ENCODE measurements around the gene FYN.

Gene FYN

GRCh38 chr6:111885373-111886027 lies 12.2 kb upstream of the FYN start:
- DNase-seq (ENCODE audit: extremely low spot score, insufficient read length, low read depth) (no peak), FAIRE-seq (no peak)

- no peak for DNase-seq (ENCODE audit: extremely low spot score, insufficient read length, low read depth)
- FAIRE-seq, result no peak
Measured at GRCh38 chr6:111884068-111884467, 10.8 kb upstream of the FYN start.

GRCh38 chr6:111880181-111880888 lies 7.1 kb upstream of the FYN start:
- FAIRE-seq (no peak), DNase-seq (ENCODE audit: extremely low spot score, insufficient read length, low read depth) (no peak)

- FAIRE-seq (no peak), DNase-seq (ENCODE audit: extremely low spot score, insufficient read length, low read depth) (no peak)
Measured at GRCh38 chr6:111875741-111876140, 2.5 kb upstream of the FYN start.

GRCh38 chr6:111874025-111874415 lies 768 bp upstream of the FYN start:
- FAIRE-seq, result peak; percentile 5
- DNase-seq (ENCODE audit: extremely low spot score, insufficient read length, low read depth), result no peak

GRCh38 chr6:111872401-111873177 lies 663 bp downstream of the FYN start:
- no peak for DNase-seq (ENCODE audit: extremely low spot score, insufficient read length, low read depth)

GRCh38 chr6:111871725-111872400 lies 1.4 kb downstream of the FYN start:
- DNase-seq (ENCODE audit: extremely low spot score, insufficient read length, low read depth), result no peak
- no peak for FAIRE-seq

More at GRCh38 chr6:111872401-111873177, 663 bp downstream of the FYN start:
- no peak for FAIRE-seq

GRCh38 chr6:111871207-111871606 lies 2.0 kb downstream of the FYN start:
- no peak for DNase-seq (ENCODE audit: extremely low spot score, insufficient read length, low read depth)
- FAIRE-seq, result peak; percentile 78

GRCh38 chr6:111870742-111871064 lies 2.5 kb downstream of the FYN start:
- DNase-seq (ENCODE audit: extremely low spot score, insufficient read length, low read depth) (no peak), FAIRE-seq (no peak)

GRCh38 chr6:111870051-111870741 lies 3.1 kb downstream of the FYN start:
- DNase-seq (ENCODE audit: extremely low spot score, insufficient read length, low read depth), result no peak

GRCh38 chr6:111866857-111867256 lies 6.4 kb downstream of the FYN start:
- DNase-seq (ENCODE audit: extremely low spot score, insufficient read length, low read depth), result no peak

More at GRCh38 chr6:111870051-111870741, 3.1 kb downstream of the FYN start:
- peak; percentile 15 for FAIRE-seq

GRCh38 chr6:111865909-111866546 lies 7.2 kb downstream of the FYN start:
- FAIRE-seq (no peak), DNase-seq (ENCODE audit: extremely low spot score, insufficient read length, low read depth) (no peak)

More at GRCh38 chr6:111866857-111867256, 6.4 kb downstream of the FYN start:
- FAIRE-seq, result no peak

- FAIRE-seq, result peak; percentile 51
- DNase-seq (ENCODE audit: extremely low spot score, insufficient read length, low read depth), result no peak
Measured at GRCh38 chr6:111865049-111865585, 8.1 kb downstream of the FYN start.

GRCh38 chr6:111864138-111865048 lies 8.9 kb downstream of the FYN start:
- DNase-seq (ENCODE audit: extremely low spot score, insufficient read length, low read depth), result no peak
- FAIRE-seq, result no peak

- FAIRE-seq (no peak), DNase-seq (ENCODE audit: extremely low spot score, insufficient read length, low read depth) (no peak)
Measured at GRCh38 chr6:111862741-111863140, 10.5 kb downstream of the FYN start.

GRCh38 chr6:111862314-111862713 lies 10.9 kb downstream of the FYN start:
- FAIRE-seq (no peak), DNase-seq (ENCODE audit: extremely low spot score, insufficient read length, low read depth) (no peak)

GRCh38 chr6:111861431-111861885 lies 11.8 kb downstream of the FYN start:
- no peak for FAIRE-seq

GRCh38 chr6:111858347-111858746 lies 14.9 kb downstream of the FYN start:
- FAIRE-seq, result no peak
- no peak for DNase-seq (ENCODE audit: extremely low spot score, insufficient read length, low read depth)

More at GRCh38 chr6:111861431-111861885, 11.8 kb downstream of the FYN start:
- DNase-seq (ENCODE audit: extremely low spot score, insufficient read length, low read depth), result no peak
